A549 (cell line): ENCODE results near the gene PRRC1. TPM values are rescaled to one million over a fixed set of nuclear protein-coding genes. Genes with fewer than 3 reads are reported as not detected.

Experiments
- ATAC-seq, 2 experiments: fragments of 200-7000 bp in 1 of 2; fragments of >200 bp in 1 of 2; cut with Nextera tagmentation in 1 of 2; cut with Tn5 transposase in 1 of 2; 3 replicates each; pipeline versions ENCODE4 v1.8.0 to v1.9.1; 2018 to 2020; ENCODE audit warnings: mild to moderate bottlenecking in 1 of 2, moderate library complexity in 1 of 2
- CTCF ChIA-PET: fragments of 300-600 bp; sonication (Branson Sonifier 250); formaldehyde crosslinking; extraction: SDS; loops from one replicate; lab custom pipeline; 2021; ENCODE audit warnings: antibody characterized with exemption, inconsistent platforms; lab: Yijun Ruan, JAX
- POLR2A ChIA-PET: fragments of 350-600 bp; formaldehyde crosslinking; extraction: SDS; loops from one replicate; lab custom pipeline; 2021; ENCODE audit warnings: antibody characterized with exemption, inconsistent platforms; lab: Yijun Ruan, JAX
- DNase-seq, 2 experiments: peaks; one replicate each; pipeline versions ENCODE4 v3.0.0 to v3.0.0-alpha.2; 2011 to 2016; ENCODE audit warnings: low read depth in 1 of 2, low spot score in 1 of 2
- FAIRE-seq: peaks from 2 replicates; lab custom pipeline; 2011; peaks lifted over from hg19 to GRCh38; lab: Jason Lieb, UNC
- H3K27ac ChIP-seq, 2 experiments: fragments of >200 bp; sonication (Bioruptor Twin); formaldehyde crosslinking; 3 replicates each; pipeline ENCODE4 v1.5.1; 2016 to 2017
- H3K4me1 ChIP-seq: fragments of >200 bp; sonication (Bioruptor Twin); formaldehyde crosslinking; 3 replicates; pipeline ENCODE4 v1.6.1; 2016
- H3K4me2 ChIP-seq: fragments of >200 bp; sonication (Bioruptor Twin); formaldehyde crosslinking; 3 replicates; pipeline ENCODE4 v1.6.1; 2016
- H3K4me3 ChIP-seq: fragments of >200 bp; sonication (Bioruptor Twin); formaldehyde crosslinking; 3 replicates; pipeline ENCODE4 v1.5.1; 2016
- H3K9me3 ChIP-seq: fragments of >200 bp; sonication (Bioruptor Twin); formaldehyde crosslinking; 3 replicates; pipeline ENCODE4 v1.6.1; 2016
- BHLHE40 ChIP-seq: IDR thresholded peaks from 2 replicates; pipeline ENCODE4 v1.6.1; 2012; ENCODE audit warnings: low read depth, low read length, inconsistent platforms
- CHD2 ChIP-seq: fragments of 150-350 bp; IDR thresholded peaks from 2 replicates; pipeline ENCODE4 v1.6.1; 2014; ENCODE audit warnings: low read length; ENCODE audit not compliant: partially characterized antibody
- EHF ChIP-seq: fragments of 250-450 bp; sonication (Bioruptor Pico); IDR thresholded peaks from 2 replicates; pipeline ENCODE4 v1.5.0; 2020; ENCODE audit warnings: mild to moderate bottlenecking
- FOSL2 ChIP-seq, 2 experiments: fragments of 450-650 bp in 1 of 2; fragments of >200 bp in 1 of 2; sonication (Bioruptor Twin) in 1 of 2; formaldehyde crosslinking; IDR thresholded peaks; 2 replicates each; pipeline versions ENCODE4 v1.5.0 to v1.6.1; 2016 to 2020; ENCODE audit warnings: mild to moderate bottlenecking in 1 of 2, moderate library complexity in 1 of 2
- HDAC2 ChIP-seq: fragments of 200-600 bp; sonication (generic); IDR thresholded peaks from 2 replicates; pipeline ENCODE4 v1.6.1; 2016
- HEYL ChIP-seq: fragments of 250-450 bp; sonication (Bioruptor Pico); IDR thresholded peaks from 2 replicates; pipeline ENCODE4 v1.8.0; 2021; ENCODE audit warnings: mild to moderate bottlenecking, moderate library complexity
- HOXA7 ChIP-seq: fragments of 250-450 bp; sonication (Bioruptor Pico); IDR thresholded peaks from 2 replicates; pipeline ENCODE4 v1.5.0; 2020; ENCODE audit warnings: mild to moderate bottlenecking, moderate library complexity
- JUN ChIP-seq, 2 experiments: fragments of >200 bp; sonication (Bioruptor Twin); formaldehyde crosslinking; IDR thresholded peaks; 2 replicates in 1 of 2; 3 replicates in 1 of 2; pipeline ENCODE4 v1.6.1; 2016 to 2017
- KDM1A ChIP-seq: fragments of 200-600 bp; sonication (generic); IDR thresholded peaks from 2 replicates; pipeline ENCODE4 v1.6.1; 2016; ENCODE audit warnings: low read depth, mild to moderate bottlenecking
- MAFK ChIP-seq: fragments of 450-650 bp; IDR thresholded peaks from 2 replicates; pipeline ENCODE4 v1.6.1; 2014; ENCODE audit not compliant: partially characterized antibody
- MAZ ChIP-seq: fragments of 150-350 bp; IDR thresholded peaks from 2 replicates; pipeline ENCODE4 v1.6.1; 2014; ENCODE audit warnings: antibody characterized with exemption, low read depth, low read length, borderline replicate concordance
- NFE2L2 ChIP-seq: fragments of 150-350 bp; conservative IDR thresholded peaks from 2 replicates; pipeline ENCODE4 v1.6.1; 2014; ENCODE audit warnings: low read length
- NR3C1 ChIP-seq: fragments of >200 bp; sonication (Bioruptor Twin); formaldehyde crosslinking; IDR thresholded peaks from 3 replicates; pipeline ENCODE4 v1.6.1; 2017
- POLR2A ChIP-seq: IDR thresholded peaks from 2 replicates; pipeline ENCODE4 v1.6.1; 2012; ENCODE audit warnings: mild to moderate bottlenecking, low read length
- RNF2 ChIP-seq: fragments of 200-600 bp; sonication (generic); IDR thresholded peaks from 2 replicates; pipeline ENCODE4 v1.6.1; 2016; ENCODE audit warnings: low read depth, mild to moderate bottlenecking, antibody characterized with exemption, moderate library complexity, borderline replicate concordance
- SMC3 ChIP-seq: fragments of >200 bp; sonication (Bioruptor Twin); formaldehyde crosslinking; IDR thresholded peaks from 3 replicates; pipeline ENCODE4 v1.6.1; 2018; ENCODE audit warnings: inconsistent platforms
- TP53 ChIP-seq: fragments of 250-450 bp; sonication (Bioruptor Pico); IDR thresholded peaks from 2 replicates; pipeline ENCODE4 v1.5.0; 2021; ENCODE audit warnings: mild to moderate bottlenecking, moderate library complexity
- ZFP36 ChIP-seq: fragments of 450-650 bp; IDR thresholded peaks from 2 replicates; pipeline ENCODE4 v1.6.1; 2014; ENCODE audit warnings: borderline replicate concordance; ENCODE audit not compliant: partially characterized antibody
- WGBS: methylation state at CpG from one replicate; pipeline ENCODE4 v1.1.6; 2017; ENCODE audit errors: missing lambda C conversion rate; 5-methylcytosine and 5-hydroxymethylcytosine counted together
- polyA plus RNA-seq, 4 experiments: library from polyadenylated mRNA; depleted of rRNA in 3 of 4; stranded (reverse); fragments of >200 nt; fragmentation: RNase III in 1 of 4; extraction: RNeasy Plus Mini Kit Qiagen cat#74134 plus additional on column Dnase treatment in 1 of 4; gene quantifications; 2 replicates in 3 of 4; 3 replicates in 1 of 4; pipeline ENCODE4 v1.2.3, GENCODE V29; 2011 to 2017
- TF ChIP-seq, protein P1 (sequence below): IDR thresholded peaks from 2 replicates; pipeline ENCODE4 v1.6.1; 2012
- TF ChIP-seq, protein P2 (sequence below): fragments of >200 bp; sonication (Bioruptor Twin); formaldehyde crosslinking; IDR thresholded peaks from 2 replicates; pipeline ENCODE4 v1.6.1; 2016
- TF ChIP-seq, protein P3 (sequence below): fragments of 450-650 bp; IDR thresholded peaks from 2 replicates; pipeline ENCODE4 v1.6.1; 2014; ENCODE audit warnings: antibody characterized with exemption
- TF ChIP-seq, protein P4 (sequence below): fragments of 200-600 bp; sonication (generic); IDR thresholded peaks from 2 replicates; pipeline ENCODE4 v1.6.1; 2016; ENCODE audit warnings: antibody characterized with exemption, mild to moderate bottlenecking, moderate library complexity
- TF ChIP-seq, protein P5 (sequence below): IDR thresholded peaks from 2 replicates; pipeline ENCODE4 v1.6.1; 2012
- TF ChIP-seq, protein P6 (sequence below): IDR thresholded peaks from 2 replicates; pipeline ENCODE4 v1.6.1; 2012; ENCODE audit warnings: low read depth, borderline replicate concordance
- TF ChIP-seq, protein P7 (sequence below): fragments of >200 bp; sonication (Bioruptor Twin); formaldehyde crosslinking; IDR thresholded peaks from 3 replicates; pipeline ENCODE4 v1.5.1; 2016

The PRRC1 gene
- polyA plus RNA-seq, 2 of the 4 experiments (the other 2 are of a cell fraction), result 40.7 to 82.2 TPM

DNA sequence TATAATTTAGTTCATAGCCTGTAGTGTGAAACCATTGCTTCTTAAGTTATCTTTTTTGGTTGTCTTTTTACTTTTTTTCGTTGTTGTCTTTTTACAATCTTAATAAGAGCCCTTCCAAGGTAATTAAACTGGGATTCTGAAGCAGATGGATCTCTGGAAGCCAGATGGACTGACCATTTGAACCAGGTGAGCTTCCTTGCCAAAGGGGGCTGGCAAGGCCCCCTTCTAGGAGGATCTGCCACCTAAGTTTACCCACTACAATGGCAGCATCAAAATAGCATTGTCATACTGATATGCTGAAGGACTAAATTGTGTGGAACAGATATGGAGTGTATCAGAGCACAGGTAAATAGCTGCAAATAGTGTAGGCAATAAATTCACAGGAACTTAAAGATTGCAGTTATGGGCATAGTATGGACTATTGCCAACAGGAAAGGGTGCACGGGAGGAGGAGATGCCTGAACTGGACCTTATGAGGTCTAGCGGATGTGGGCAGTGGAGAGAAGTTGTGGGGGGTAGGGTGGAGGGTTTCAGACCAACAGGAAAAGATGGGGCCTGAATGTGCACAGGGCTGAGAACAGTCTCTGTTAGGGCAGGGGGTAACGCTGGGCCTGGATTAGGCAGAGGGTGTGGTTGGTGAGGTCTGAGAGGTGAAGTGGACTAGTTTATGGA lies 69.9 kb downstream of the PRRC1 start:
- ATAC-seq (no peak), DNase-seq (no peak), FAIRE-seq (no peak)
- H3K4me2 ChIP-seq, result no peak overlapping the region
- CTCF ChIA-PET, result no interaction called here
- H3K9me3 ChIP-seq, result no peaks in the 10 kb centered on the region
- no peak overlapping the region for H3K27ac ChIP-seq
- POLR2A ChIA-PET, result no interaction called here
- H3K4me1 ChIP-seq, result peaks cover 10% of the 10 kb centered on the region; the same call in 1 of the 3 replicates
- H3K4me3 ChIP-seq, result no peak overlapping the region
- no peak for TF ChIP-seq MAZ
- TF ChIP-seq NR3C1, result no peak
- no peak for TF ChIP-seq EHF (CRISPR knock-in tag)
- no peak for TF ChIP-seq SMC3
- TF ChIP-seq HDAC2, result no peak
- no peak for TF ChIP-seq TP53
- no peak for TF ChIP-seq POLR2A
- TF ChIP-seq, protein P1, sequence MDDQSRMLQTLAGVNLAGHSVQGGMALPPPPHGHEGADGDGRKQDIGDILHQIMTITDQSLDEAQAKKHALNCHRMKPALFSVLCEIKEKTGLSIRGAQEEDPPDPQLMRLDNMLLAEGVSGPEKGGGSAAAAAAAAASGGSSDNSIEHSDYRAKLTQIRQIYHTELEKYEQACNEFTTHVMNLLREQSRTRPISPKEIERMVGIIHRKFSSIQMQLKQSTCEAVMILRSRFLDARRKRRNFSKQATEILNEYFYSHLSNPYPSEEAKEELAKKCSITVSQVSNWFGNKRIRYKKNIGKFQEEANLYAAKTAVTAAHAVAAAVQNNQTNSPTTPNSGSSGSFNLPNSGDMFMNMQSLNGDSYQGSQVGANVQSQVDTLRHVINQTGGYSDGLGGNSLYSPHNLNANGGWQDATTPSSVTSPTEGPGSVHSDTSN, result no peak
- TF ChIP-seq, protein P2, sequence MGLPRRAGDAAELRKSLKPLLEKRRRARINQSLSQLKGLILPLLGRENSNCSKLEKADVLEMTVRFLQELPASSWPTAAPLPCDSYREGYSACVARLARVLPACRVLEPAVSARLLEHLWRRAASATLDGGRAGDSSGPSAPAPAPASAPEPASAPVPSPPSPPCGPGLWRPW, result no peak
- TF ChIP-seq, protein P3, sequence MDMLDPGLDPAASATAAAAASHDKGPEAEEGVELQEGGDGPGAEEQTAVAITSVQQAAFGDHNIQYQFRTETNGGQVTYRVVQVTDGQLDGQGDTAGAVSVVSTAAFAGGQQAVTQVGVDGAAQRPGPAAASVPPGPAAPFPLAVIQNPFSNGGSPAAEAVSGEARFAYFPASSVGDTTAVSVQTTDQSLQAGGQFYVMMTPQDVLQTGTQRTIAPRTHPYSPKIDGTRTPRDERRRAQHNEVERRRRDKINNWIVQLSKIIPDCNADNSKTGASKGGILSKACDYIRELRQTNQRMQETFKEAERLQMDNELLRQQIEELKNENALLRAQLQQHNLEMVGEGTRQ, result no peak
- no peak for TF ChIP-seq ZFP36
- WGBS, result 61% methylated on average over 4 of the region's 4 CpGs

DNA sequence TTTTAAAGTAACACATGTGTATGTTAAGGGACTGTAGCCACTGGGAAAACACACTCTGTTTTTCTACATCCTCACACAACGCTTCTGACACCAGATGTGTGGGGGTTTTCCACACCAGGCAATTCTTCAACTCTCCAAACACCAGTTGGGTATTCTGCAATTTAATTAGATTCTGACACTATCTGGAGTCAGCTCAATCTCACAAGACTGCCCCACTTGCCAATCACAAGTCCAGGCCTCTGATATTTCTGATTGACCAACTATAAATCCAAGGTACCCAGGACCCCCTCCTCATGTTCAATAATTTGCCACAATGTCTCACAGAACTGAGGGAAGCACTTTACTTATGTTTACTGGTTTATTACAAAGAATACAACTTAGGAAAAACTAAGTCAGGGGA lies 70.9 kb downstream of the PRRC1 start:
- POLR2A ChIA-PET, result no interaction called here
- FAIRE-seq (no peak), ATAC-seq (no peak), DNase-seq (no peak)
- no peak overlapping the region for H3K4me3 ChIP-seq
- H3K27ac ChIP-seq, result no peak overlapping the region
- no peak for TF ChIP-seq BHLHE40
- TF ChIP-seq, protein P4, sequence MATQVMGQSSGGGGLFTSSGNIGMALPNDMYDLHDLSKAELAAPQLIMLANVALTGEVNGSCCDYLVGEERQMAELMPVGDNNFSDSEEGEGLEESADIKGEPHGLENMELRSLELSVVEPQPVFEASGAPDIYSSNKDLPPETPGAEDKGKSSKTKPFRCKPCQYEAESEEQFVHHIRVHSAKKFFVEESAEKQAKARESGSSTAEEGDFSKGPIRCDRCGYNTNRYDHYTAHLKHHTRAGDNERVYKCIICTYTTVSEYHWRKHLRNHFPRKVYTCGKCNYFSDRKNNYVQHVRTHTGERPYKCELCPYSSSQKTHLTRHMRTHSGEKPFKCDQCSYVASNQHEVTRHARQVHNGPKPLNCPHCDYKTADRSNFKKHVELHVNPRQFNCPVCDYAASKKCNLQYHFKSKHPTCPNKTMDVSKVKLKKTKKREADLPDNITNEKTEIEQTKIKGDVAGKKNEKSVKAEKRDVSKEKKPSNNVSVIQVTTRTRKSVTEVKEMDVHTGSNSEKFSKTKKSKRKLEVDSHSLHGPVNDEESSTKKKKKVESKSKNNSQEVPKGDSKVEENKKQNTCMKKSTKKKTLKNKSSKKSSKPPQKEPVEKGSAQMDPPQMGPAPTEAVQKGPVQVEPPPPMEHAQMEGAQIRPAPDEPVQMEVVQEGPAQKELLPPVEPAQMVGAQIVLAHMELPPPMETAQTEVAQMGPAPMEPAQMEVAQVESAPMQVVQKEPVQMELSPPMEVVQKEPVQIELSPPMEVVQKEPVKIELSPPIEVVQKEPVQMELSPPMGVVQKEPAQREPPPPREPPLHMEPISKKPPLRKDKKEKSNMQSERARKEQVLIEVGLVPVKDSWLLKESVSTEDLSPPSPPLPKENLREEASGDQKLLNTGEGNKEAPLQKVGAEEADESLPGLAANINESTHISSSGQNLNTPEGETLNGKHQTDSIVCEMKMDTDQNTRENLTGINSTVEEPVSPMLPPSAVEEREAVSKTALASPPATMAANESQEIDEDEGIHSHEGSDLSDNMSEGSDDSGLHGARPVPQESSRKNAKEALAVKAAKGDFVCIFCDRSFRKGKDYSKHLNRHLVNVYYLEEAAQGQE, result no peak
- no peak for TF ChIP-seq RNF2
- TF ChIP-seq CHD2, result no peak
- TF ChIP-seq MAFK, result no peak
- TF ChIP-seq NFE2L2, result no peak
- TF ChIP-seq FOSL2 (IDR thresholded peaks at IDR 0.05), result no peak
- no peak for TF ChIP-seq FOSL2 (CRISPR knock-in tag; IDR thresholded peaks at IDR 0.05)
- TF ChIP-seq, protein P5, sequence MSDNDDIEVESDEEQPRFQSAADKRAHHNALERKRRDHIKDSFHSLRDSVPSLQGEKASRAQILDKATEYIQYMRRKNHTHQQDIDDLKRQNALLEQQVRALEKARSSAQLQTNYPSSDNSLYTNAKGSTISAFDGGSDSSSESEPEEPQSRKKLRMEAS, result no peak
- TF ChIP-seq, protein P6, sequence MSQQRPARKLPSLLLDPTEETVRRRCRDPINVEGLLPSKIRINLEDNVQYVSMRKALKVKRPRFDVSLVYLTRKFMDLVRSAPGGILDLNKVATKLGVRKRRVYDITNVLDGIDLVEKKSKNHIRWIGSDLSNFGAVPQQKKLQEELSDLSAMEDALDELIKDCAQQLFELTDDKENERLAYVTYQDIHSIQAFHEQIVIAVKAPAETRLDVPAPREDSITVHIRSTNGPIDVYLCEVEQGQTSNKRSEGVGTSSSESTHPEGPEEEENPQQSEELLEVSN, result no peak
- TF ChIP-seq, protein P7, sequence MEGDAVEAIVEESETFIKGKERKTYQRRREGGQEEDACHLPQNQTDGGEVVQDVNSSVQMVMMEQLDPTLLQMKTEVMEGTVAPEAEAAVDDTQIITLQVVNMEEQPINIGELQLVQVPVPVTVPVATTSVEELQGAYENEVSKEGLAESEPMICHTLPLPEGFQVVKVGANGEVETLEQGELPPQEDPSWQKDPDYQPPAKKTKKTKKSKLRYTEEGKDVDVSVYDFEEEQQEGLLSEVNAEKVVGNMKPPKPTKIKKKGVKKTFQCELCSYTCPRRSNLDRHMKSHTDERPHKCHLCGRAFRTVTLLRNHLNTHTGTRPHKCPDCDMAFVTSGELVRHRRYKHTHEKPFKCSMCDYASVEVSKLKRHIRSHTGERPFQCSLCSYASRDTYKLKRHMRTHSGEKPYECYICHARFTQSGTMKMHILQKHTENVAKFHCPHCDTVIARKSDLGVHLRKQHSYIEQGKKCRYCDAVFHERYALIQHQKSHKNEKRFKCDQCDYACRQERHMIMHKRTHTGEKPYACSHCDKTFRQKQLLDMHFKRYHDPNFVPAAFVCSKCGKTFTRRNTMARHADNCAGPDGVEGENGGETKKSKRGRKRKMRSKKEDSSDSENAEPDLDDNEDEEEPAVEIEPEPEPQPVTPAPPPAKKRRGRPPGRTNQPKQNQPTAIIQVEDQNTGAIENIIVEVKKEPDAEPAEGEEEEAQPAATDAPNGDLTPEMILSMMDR, result no peak
- TF ChIP-seq POLR2A, result no peak
- no peak for TF ChIP-seq KDM1A
- TF ChIP-seq JUN (IDR thresholded peaks at IDR 0.05), result no peak
- TF ChIP-seq HOXA7 (CRISPR knock-in tag), result no peak
- TF ChIP-seq HEYL (CRISPR knock-in tag), result no peak
- CTCF ChIA-PET, result interaction anchor here (0.7 kb wide), 1 partner anchor 1260 kb away, joined by 3 read pairs; no protein-coding TSS in a partner anchor
- no peak overlapping the region for H3K4me2 ChIP-seq
- H3K9me3 ChIP-seq, result no peaks in the 10 kb centered on the region
- peaks cover 10% of the 10 kb centered on the region; the same call in 1 of the 3 replicates for H3K4me1 ChIP-seq
- 78% methylated on average over 1 of the region's 1 CpG for WGBS
